ENCODE data around the gene INSC. TPM values are rescaled to one million over a fixed set of nuclear protein-coding genes. Genes with fewer than 3 reads are reported as not detected.

INSC gene
- total and polyA plus RNA-seq, 9 of the 15 experiments (the other 6 are each of a cell fraction or from before 2014, with no cell fraction given): not detected

DNA sequence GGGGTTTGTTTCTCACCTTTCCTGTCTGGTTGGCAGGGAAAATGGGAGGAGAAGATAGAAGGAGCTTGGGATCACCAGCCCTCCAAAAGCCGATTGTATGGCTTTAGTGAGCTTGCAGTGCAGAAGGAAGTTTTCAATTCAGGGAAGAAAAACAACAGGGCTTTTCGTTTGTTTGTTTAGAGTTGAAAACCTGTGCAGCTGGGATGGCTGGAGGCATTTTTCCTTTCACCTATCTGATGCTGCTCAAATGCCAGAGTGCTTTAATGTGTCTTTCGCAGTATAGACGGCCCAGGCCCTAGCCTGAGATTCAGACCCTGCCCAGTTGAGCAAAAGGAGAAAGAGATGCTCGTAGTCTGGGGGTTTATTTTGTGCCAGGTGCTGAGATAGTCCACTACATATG lies 87.9 kb downstream of the INSC start:
- no TSS peak for BruUV-seq (replicated peaks)
- Histone ChIP-seq H3K36me3 (ENCODE audit: control insufficient read depth, insufficient read depth, low read length) (no peaks in the 10 kb centered on the region), H3K4me2 (ENCODE audit: insufficient read depth, low read length) (no peak overlapping the region), H4K20me1 (replicated peaks; ENCODE audit: control insufficient read depth, insufficient read depth, low read length) (no peaks in the 10 kb centered on the region), H3K9me1 (ENCODE audit: control insufficient read depth, insufficient read depth, low read length) (no peaks in the 10 kb centered on the region), H3K79me2 (ENCODE audit: control insufficient read depth, insufficient read depth, low read length) (no peaks in the 10 kb centered on the region), H2AFZ (ENCODE audit: low read depth, low read length) (no peak overlapping the region), H3K27me3 (ENCODE audit: control insufficient read depth in 2 of 2, insufficient read depth in 2 of 2, low read length in 2 of 2) (peaks cover 0 to 9% of the 10 kb centered on the region in 2 experiments; a peak in 2 of 5 replicates), H3K4me3 (no peak overlapping the region), H3K27ac (ENCODE audit: extremely low read depth, low read depth, low read length) (no peak overlapping the region), H3K9ac (ENCODE audit: insufficient read depth in 1 of 2, low read depth in 2 of 2, low read length in 2 of 2) (no peak overlapping the region), H3K4me1 (replicated peaks in 1 of 2; ENCODE audit: control insufficient read depth in 2 of 2, insufficient read depth in 2 of 2, low read length in 2 of 2) (no peaks in the 10 kb centered on the region), H3K9me3 (replicated peaks; ENCODE audit: control insufficient read depth, insufficient read depth, low read depth, low read length) (no peaks in the 10 kb centered on the region)
- no peak for ATAC-seq
- in situ Hi-C loops (cut with MboI) (no loop called here), intact Hi-C loops (cut with micrococcal nuclease) (no loop called here)
- no peak for FAIRE-seq
- no peak for DNase-seq (ENCODE audit: extremely low read depth in 1 of 4, low spot score in 3 of 4)
- ChIA-PET CTCF (ENCODE audit: low intra/inter-chr PET ratio) (no interaction called here), POLR2A (interaction anchor here (0.5 kb wide), 1 partner anchor 256 kb away, joined by 3 read pairs; no protein-coding TSS in a partner anchor)
- 0% methylated on average over 5 of the region's 5 CpGs for WGBS (ENCODE audit: insufficient coverage, low coverage, missing lambda C conversion rate)
- TF ChIP-seq NCOA2 (IDR thresholded peaks at IDR 0.05; ENCODE audit: partially characterized antibody in 2 of 2): no peak
- TF ChIP-seq, protein P1, sequence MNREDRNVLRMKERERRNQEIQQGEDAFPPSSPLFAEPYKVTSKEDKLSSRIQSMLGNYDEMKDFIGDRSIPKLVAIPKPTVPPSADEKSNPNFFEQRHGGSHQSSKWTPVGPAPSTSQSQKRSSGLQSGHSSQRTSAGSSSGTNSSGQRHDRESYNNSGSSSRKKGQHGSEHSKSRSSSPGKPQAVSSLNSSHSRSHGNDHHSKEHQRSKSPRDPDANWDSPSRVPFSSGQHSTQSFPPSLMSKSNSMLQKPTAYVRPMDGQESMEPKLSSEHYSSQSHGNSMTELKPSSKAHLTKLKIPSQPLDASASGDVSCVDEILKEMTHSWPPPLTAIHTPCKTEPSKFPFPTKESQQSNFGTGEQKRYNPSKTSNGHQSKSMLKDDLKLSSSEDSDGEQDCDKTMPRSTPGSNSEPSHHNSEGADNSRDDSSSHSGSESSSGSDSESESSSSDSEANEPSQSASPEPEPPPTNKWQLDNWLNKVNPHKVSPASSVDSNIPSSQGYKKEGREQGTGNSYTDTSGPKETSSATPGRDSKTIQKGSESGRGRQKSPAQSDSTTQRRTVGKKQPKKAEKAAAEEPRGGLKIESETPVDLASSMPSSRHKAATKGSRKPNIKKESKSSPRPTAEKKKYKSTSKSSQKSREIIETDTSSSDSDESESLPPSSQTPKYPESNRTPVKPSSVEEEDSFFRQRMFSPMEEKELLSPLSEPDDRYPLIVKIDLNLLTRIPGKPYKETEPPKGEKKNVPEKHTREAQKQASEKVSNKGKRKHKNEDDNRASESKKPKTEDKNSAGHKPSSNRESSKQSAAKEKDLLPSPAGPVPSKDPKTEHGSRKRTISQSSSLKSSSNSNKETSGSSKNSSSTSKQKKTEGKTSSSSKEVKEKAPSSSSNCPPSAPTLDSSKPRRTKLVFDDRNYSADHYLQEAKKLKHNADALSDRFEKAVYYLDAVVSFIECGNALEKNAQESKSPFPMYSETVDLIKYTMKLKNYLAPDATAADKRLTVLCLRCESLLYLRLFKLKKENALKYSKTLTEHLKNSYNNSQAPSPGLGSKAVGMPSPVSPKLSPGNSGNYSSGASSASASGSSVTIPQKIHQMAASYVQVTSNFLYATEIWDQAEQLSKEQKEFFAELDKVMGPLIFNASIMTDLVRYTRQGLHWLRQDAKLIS (CRISPR knock-in tag; IDR thresholded peaks at IDR 0.05): no peak
- TF ChIP-seq SMARCE1 (IDR thresholded peaks at IDR 0.05): no peak
- TF ChIP-seq, protein P2, sequence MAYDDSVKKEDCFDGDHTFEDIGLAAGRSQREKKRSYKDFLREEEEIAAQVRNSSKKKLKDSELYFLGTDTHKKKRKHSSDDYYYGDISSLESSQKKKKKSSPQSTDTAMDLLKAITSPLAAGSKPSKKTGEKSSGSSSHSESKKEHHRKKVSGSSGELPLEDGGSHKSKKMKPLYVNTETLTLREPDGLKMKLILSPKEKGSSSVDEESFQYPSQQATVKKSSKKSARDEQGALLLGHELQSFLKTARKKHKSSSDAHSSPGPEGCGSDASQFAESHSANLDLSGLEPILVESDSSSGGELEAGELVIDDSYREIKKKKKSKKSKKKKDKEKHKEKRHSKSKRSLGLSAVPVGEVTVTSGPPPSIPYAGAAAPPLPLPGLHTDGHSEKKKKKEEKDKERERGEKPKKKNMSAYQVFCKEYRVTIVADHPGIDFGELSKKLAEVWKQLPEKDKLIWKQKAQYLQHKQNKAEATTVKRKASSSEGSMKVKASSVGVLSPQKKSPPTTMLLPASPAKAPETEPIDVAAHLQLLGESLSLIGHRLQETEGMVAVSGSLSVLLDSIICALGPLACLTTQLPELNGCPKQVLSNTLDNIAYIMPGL (CRISPR knock-in tag; IDR thresholded peaks at IDR 0.05): no peak
- TF ChIP-seq, protein P3, sequence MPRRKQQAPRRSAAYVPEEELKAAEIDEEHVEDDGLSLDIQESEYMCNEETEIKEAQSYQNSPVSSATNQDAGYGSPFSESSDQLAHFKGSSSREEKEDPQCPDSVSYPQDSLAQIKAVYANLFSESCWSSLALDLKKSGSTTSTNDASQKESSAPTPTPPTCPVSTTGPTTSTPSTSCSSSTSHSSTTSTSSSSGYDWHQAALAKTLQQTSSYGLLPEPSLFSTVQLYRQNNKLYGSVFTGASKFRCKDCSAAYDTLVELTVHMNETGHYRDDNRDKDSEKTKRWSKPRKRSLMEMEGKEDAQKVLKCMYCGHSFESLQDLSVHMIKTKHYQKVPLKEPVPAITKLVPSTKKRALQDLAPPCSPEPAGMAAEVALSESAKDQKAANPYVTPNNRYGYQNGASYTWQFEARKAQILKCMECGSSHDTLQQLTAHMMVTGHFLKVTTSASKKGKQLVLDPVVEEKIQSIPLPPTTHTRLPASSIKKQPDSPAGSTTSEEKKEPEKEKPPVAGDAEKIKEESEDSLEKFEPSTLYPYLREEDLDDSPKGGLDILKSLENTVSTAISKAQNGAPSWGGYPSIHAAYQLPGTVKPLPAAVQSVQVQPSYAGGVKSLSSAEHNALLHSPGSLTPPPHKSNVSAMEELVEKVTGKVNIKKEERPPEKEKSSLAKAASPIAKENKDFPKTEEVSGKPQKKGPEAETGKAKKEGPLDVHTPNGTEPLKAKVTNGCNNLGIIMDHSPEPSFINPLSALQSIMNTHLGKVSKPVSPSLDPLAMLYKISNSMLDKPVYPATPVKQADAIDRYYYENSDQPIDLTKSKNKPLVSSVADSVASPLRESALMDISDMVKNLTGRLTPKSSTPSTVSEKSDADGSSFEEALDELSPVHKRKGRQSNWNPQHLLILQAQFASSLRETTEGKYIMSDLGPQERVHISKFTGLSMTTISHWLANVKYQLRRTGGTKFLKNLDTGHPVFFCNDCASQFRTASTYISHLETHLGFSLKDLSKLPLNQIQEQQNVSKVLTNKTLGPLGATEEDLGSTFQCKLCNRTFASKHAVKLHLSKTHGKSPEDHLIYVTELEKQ (CRISPR knock-in tag; IDR thresholded peaks at IDR 0.05): no peak
- TF ChIP-seq GTF2E2 (tag; IDR thresholded peaks at IDR 0.05): no peak
- TF ChIP-seq, protein P4, sequence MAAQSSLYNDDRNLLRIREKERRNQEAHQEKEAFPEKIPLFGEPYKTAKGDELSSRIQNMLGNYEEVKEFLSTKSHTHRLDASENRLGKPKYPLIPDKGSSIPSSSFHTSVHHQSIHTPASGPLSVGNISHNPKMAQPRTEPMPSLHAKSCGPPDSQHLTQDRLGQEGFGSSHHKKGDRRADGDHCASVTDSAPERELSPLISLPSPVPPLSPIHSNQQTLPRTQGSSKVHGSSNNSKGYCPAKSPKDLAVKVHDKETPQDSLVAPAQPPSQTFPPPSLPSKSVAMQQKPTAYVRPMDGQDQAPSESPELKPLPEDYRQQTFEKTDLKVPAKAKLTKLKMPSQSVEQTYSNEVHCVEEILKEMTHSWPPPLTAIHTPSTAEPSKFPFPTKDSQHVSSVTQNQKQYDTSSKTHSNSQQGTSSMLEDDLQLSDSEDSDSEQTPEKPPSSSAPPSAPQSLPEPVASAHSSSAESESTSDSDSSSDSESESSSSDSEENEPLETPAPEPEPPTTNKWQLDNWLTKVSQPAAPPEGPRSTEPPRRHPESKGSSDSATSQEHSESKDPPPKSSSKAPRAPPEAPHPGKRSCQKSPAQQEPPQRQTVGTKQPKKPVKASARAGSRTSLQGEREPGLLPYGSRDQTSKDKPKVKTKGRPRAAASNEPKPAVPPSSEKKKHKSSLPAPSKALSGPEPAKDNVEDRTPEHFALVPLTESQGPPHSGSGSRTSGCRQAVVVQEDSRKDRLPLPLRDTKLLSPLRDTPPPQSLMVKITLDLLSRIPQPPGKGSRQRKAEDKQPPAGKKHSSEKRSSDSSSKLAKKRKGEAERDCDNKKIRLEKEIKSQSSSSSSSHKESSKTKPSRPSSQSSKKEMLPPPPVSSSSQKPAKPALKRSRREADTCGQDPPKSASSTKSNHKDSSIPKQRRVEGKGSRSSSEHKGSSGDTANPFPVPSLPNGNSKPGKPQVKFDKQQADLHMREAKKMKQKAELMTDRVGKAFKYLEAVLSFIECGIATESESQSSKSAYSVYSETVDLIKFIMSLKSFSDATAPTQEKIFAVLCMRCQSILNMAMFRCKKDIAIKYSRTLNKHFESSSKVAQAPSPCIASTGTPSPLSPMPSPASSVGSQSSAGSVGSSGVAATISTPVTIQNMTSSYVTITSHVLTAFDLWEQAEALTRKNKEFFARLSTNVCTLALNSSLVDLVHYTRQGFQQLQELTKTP (IDR thresholded peaks at IDR 0.05; ENCODE audit: low read depth in 1 of 2, partially characterized antibody in 2 of 2): no peak
- TF ChIP-seq ZNF695 (CRISPR knock-in tag; IDR thresholded peaks at IDR 0.05): no peak
- TF ChIP-seq ZKSCAN1 (IDR thresholded peaks at IDR 0.05; ENCODE audit: low read depth, low read length): no peak
